ENCODE data around the gene TRAPPC12.
"Not testable (repeated sequence)": the region's sequence is repeated elsewhere in the genome, so short reads cannot be mapped to it uniquely, and the experiment has no call there.

Gene TRAPPC12

DNA sequence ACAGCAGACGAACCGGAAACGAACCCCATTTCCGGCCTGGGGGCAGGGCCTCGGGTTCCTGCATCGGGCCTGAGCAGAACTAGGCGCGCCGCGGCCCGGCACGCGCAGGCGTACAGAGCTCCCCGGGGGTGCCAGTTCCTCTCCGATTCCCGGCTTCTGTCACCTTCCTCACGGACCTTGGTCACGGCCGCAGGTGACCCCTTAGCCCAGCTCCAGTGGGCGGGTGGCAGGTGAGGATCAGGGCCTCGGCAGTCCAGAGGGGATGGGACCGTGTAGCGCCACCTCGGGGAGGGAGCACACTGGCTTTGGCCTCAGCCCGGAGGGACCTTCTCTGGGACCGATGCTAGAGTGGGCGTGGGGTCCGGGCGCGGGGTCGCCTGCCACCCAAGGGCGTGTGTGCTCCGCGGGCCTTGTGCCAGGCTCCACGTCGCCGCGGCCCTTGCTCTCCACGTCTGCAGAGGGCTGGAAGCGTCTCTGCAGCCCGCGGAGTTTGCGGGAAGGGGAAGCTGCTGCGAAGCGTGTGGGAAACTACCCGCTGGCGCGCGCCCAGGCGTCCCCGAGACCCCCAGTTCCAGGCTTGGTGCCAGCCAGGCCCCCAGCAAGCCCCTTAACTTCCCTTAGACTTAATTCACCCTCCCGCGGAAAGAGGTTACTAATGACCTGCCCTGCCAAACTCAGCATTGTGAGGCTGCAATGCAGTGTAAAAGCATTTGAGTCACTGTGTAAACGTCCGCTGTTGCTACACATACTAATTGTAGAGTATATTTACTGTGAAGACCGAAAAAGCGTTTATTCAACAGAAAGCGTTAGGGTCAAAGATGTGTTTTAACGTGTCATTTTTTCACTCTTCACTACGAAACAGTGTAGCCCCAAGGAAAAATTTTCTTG lies at the start of gene TRAPPC12:
TRAPPC12 (plus strand) TSS at position 48 of the 888 bp plus-strand sequence. CDS start 7,930 bp downstream, outside the sequence.
- peak; percentile 92 for DNase-seq

DNA sequence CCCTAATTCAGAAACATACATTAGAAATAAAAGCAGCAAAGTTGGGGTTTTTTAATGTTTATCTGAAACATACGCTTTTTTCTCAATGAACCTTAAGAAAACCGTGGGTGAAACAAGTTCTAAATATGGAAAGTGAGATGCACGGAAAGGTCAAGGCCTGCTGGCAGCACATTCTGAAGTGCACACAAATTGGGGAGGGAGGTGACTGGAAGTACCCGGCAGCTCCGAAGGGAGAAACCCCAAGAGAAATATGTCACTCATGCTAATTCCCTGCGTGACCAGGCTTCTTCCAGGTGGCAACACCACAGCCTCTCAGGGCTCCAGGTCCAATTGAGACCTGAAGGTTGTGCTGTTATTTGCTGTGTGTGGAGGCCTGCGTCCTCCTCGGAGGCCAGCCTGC lies 47.4 kb upstream of the TRAPPC12 start:
- no peak for DNase-seq

- DNase-seq = no peak
Measured at GRCh38 chr2:3334392-3335345, 44.8 kb upstream of the TRAPPC12 start.

GRCh38 chr2:3336844-3337243 lies 42.6 kb upstream of the TRAPPC12 start:
- no peak for DNase-seq

DNA sequence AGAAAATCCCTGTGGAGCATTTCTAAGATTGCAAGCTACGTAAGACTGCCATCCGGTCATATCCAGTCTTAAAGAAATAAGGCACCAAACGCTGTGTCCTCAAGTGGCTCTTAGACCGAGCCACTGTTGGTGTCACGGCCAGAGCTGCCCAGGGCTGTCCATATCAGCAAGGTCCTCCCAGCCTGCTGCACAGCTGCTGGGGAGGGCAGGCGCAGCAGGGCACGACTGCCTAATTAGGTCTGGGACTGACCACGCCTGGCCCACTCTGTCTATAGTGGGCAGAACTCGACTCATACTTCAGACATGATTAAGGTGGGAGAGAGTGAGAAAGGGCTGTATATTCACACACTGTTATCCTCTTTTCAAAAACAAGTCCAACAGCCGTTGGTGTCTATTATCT lies 41.2 kb upstream of the TRAPPC12 start:
- DNase-seq = no peak

DNA sequence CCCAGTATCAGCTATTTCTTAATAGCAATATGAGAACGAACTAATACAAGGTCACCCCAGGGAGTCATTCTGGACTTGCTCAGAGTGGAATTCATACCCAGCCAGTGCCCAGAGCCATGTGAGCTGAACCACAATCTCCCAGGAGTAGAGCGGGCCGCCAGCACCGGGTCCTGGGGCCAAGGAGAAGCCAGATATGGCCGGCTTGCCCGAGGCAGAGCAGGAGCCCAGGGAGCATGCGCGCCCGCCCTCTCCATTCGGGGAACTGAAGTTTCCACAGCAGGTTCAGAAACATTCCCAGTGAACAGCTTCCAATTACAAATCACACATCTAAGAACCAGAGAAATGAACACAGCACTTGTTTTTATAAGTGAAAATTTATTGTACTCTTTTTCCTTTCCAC lies 39.4 kb upstream of the TRAPPC12 start:
- no peak for DNase-seq

DNA sequence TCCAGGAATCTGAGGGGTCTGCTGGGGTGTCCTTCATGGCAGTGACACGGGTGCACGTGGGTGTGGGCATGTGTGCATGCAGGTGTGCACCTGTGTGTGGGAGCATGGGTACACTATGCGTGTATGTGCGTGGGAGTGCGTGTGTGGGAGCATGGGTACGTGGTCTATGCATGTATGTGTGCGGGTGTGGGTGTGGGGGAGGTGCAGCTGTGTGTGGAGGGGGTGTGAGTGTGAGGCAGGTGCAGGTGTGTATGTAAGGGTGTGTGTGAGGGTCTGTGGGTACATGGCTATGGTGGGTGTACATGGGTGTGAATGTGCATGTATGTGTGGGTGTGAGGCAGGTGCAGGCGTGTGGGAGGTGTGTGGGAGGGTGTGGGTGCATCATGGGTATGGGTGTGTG lies 38.2 kb upstream of the TRAPPC12 start:
- no peak for DNase-seq

DNA sequence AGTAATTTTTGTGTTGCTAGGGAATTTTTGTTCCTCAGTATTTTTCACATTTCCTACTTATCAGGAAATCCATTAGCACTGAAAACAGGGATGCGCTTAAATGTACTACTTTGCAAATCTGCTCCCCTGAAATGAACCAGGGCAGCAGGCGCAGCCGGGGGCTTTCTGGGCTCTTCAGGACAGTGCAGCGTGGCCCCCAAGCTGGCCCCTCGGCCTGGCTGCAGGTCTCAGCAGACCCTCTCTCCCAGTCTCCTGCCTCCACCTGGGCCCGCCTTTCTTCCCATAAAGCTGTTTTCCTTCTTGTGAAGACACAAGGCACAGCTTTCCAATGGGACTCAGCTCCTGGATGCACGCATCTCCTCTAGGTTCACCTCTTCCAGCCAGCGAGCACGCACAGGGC lies 37.2 kb upstream of the TRAPPC12 start:
- no peak for DNase-seq

DNA sequence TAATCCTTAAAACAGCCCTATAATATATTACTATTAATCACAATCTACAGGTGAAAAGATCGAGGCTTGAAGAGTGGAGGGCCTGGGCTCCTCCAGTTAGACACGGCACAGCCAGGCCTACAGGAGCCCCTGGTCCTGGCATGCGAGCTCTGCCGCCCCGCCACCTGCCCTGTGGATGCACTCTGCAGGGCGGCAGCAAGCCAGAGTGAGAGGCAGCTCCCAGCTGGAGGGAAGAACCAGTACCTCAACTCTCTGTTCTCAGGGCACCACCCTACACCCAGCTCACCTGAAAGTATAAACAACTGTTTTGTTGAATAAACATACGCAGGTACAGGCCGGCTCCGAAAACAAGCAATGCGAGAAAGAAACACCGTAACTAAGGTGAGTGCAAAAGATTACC lies 36.5 kb upstream of the TRAPPC12 start:
- DNase-seq = no peak

- DNase-seq = no peak
Measured at GRCh38 chr2:3344897-3345296, 34.6 kb upstream of the TRAPPC12 start.

DNA sequence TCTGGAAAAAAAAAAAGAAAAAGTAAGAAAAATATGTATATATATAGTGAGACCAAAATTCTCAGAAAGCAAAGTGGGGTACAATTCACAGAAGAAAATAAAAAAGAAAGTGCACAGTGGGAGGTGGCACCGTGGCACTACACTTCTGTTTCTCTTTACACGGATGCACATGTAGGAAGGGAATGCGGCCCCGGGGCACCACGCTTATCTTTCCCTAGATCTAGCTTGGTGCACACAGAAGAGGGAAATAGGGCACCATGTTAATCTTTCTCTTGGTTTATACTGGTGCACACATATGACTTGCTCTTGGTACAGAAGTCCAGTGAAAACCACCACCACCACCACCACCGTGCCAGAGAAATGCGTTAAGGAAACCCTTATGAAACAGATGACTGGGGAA lies 33.9 kb upstream of the TRAPPC12 start:
- DNase-seq = no peak

- DNase-seq = peak; percentile 19
Measured at GRCh38 chr2:3348767-3349166, 30.7 kb upstream of the TRAPPC12 start.

DNA sequence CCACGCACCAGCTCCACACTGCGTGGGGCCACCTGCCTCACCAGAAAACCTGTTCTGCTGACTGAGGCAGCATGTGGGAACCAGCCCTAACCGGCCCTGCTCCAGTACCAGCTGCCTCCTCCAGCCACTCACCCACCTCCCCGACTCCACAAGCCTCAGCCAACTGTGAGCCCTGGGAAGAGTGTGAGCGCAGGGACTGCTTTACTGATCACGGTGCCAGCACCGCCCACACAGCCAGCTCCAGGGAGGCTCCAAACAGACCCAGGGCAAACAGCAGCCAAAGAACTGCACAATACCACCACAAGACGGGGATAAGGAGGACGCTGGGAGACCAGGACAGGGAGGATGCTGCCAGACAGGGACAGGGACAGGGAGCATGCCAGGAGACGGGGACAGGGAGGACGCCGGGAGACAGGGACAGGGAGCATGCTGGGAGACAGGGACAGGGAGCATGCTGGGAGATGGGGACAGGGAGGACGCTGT lies 30.2 kb upstream of the TRAPPC12 start:
- peak; percentile 37 for DNase-seq

- DNase-seq = no peak
Measured at GRCh38 chr2:3354986-3355385, 24.5 kb upstream of the TRAPPC12 start.

- DNase-seq = no peak
Measured at GRCh38 chr2:3355951-3356569, 23.4 kb upstream of the TRAPPC12 start.

GRCh38 chr2:3356799-3357198 lies 22.7 kb upstream of the TRAPPC12 start:
- DNase-seq = no peak

- not testable (repeated sequence) for DNase-seq
Measured at GRCh38 chr2:3357446-3357845, 22.0 kb upstream of the TRAPPC12 start.

- no peak for DNase-seq
Measured at GRCh38 chr2:3357926-3358325, 21.6 kb upstream of the TRAPPC12 start.

DNA sequence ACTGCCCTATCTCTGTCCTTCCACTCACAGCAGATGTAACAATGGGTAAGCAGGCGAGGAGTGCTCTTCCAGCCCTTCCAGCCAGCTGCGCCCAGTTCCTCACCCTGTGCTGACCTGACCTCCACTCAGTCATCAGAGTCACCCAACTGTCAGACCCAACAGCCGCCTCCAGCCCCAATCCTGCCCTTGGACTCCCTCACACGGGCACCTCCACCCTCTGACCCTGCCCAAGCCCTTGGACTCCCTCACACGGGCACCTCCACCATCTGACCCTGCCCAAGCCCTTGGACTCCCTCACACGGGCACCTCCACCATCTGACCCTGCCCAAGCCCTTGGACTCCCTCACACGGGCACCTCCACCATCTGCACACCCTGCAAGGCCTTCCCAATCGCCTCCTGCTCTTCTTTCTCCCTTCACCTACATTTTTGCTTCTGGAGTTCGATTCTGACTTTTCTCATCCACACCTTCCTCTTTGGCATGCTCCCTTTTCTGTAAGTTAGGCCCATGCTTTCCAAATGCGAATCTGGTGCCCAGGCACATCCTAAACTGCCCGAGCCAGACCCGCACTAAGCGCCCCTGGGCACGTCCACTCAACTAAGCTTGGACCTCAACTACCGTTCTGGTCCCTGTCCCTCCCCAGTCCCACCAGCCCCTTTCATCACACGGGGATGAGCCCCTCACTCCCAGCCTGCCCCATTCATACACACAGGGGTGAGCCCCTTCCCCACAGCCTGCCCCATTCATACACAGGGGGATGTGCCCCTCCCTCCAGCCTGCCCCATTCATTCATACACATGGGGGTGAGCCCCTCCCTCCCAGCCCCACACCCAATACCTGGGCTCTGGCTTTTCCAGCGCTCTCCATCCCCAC lies 17.7 kb upstream of the TRAPPC12 start:
- DNase-seq = no peak

GRCh38 chr2:3365219-3365618 lies 14.3 kb upstream of the TRAPPC12 start:
- no peak for DNase-seq

DNA sequence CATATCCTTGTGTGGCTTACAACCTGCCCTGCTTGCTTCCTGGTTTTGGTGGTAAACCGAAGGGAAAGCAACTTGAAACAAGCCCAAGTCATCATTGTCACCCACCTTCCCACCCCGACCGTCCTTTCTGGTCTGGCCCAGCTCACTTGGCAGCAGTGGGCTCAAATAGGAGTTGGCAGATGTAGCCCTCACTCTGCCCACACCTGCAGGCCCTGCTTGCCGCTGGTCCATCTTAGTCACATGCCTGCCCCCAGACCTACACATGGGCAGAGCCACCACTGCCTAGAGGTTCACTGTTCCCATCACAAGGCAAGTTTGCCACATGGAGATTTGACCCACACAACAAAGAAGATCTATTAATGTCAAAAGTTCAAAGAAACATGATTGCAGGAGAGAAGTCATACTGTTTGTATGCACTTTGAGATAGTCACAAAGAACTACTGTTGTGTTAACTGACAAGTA lies 11.2 kb upstream of the TRAPPC12 start:
- DNase-seq = no peak

All from midbrain (tissue), 1 donor.